HG03565 (cell line): ENCODE data around the gene KIAA0319L.
"Not testable (repeated sequence)": the region's sequence is repeated elsewhere in the genome, so short reads cannot be mapped to it uniquely, and the experiment has no call there.

Source experiments
- ATAC-seq: cut with Tn5 transposase; IDR thresholded peaks from one replicate; pipeline ENCODE4 v1.9.1; 2021; ENCODE audit warnings: mild to moderate bottlenecking, moderate library complexity; ENCODE audit not compliant: unreplicated experiment

Gene KIAA0319L

DNA sequence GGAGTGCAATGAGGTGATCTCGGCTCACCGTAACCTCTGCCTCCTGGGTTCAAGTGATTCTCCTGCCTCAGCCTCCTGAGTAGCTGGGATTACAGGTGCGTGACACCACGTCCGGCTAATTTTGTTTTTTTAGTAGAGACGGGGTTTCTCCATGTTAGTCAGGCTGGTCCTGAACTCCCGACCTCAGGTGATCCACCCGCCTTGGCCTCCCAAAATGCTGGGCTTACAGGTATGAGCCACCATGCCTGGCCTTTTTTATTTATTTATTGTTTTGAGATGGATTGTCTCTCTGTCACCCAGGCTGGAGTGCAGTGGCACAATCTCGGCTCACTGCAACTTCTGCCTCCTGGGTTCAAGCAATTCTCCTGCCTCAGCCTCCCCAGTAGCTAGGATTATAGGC, 24.4 kb upstream of the KIAA0319L start:
- ATAC-seq = not testable (repeated sequence)

DNA sequence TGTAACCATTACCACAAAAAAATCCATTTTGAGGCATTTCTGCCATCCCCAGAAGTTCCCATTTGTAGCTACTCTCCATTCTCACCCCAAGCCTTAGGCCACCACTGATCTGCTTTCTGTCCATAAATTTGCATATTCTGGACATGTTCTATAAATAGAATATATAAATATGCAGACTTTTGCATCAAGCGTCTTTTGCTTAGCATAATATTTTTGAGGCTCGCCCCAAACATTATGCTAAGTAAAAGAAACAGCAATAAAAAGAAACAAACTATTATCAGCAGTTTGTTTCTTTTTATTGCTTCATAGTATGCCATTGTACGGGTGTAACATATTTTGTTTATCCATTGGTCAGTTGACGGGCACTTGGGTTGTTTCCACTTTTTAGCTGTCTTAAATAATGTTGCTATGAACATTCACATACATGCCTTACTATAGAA, 23.8 kb upstream of the KIAA0319L start:
- no peak for ATAC-seq

GRCh38 chr1:35577071-35577998, 20.1 kb upstream of the KIAA0319L start:
- ATAC-seq = no peak

GRCh38 chr1:35576766-35577070, 19.5 kb upstream of the KIAA0319L start:
- not testable (repeated sequence) for ATAC-seq

- ATAC-seq = no peak
These were observed 19.0 kb upstream of the KIAA0319L start for GRCh38 chr1:35576061-35576765.

DNA sequence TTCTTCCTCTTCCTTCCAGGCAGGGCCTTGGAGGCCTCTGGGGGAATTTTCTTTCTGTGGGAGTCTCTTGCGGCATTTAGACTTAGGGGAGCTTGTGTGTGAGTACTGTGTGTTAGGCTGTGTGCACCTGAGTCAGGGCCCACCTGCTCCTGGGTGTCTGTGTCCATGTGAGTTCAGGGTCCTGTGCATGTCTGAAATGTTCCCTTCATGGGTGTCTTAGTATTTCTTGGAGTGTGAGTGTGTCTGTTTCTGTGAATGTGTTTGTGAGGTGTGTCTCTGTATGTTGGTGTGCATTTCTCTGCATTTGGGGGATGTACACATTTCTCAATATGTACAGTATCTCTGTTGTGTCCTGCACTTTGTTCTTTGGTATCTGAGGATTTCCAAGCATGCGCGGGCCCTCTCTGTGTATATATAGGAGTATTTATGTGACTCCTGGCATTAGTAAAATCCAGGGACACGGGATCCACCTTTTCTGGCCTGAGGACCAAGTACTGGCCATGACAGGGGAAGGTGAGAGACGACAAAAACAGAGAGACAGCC, 18.3 kb upstream of the KIAA0319L start:
- ATAC-seq = no peak

- ATAC-seq = no peak
These were observed 17.6 kb upstream of the KIAA0319L start for GRCh38 chr1:35574655-35575415.

- no peak for ATAC-seq
These were observed 17.0 kb upstream of the KIAA0319L start for GRCh38 chr1:35574125-35574654.

- ATAC-seq = no peak
These were observed 16.3 kb upstream of the KIAA0319L start, which contains the start of gene TFAP2E for GRCh38 chr1:35573198-35574124. Gene TFAP2E (plus strand): TSS chr1:35573314. CDS start chr1:35573578, 264 bp downstream.

DNA sequence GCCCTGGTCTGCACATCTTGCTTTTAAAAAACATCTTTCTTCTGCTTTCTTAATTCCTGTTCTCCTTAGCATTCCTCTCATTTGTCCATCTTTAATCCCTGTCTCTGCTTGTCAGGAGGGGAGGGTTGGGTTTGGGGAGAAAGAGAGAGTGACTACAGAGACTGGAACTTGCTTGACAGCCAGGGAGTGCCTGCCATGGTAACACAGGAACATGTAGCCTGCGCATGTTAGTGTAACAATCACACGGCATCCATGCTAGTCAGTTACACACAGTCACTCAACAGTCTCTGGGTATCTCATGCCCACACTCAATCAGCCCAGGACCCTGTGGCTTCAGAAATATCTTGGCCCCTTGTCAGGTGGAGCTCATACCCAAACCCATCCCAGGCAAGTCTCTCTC, 15.1 kb upstream of the KIAA0319L start:
- no peak for ATAC-seq

GRCh38 chr1:35571263-35571662, 14.1 kb upstream of the KIAA0319L start:
- no peak for ATAC-seq

DNA sequence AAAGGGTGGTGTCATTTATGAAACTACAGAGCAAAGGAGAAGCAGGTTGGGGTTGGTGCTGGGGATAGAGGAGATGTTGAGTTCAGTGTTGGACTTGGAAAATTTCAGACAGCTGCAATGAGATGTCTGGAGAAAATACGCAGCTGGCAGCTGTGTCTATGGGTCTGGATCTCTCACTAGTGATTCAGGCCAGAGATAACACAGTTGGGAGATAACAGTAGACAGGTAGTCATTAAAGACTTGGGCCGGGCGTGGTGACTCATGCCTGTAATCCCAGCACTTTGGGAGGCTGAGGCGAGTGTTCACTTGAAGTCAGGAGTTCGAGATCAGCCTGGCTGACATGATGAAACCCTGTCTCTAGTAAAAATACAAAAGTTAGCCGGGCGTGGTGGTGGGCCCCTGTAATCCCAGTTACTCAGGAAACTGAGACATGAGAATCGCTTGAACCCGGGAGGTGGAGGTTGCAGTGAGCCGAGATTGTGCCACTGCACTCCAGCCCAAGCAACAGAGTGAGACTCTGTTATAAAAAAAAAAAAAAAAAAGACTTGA, 13.5 kb upstream of the KIAA0319L start:
- ATAC-seq = no peak

DNA sequence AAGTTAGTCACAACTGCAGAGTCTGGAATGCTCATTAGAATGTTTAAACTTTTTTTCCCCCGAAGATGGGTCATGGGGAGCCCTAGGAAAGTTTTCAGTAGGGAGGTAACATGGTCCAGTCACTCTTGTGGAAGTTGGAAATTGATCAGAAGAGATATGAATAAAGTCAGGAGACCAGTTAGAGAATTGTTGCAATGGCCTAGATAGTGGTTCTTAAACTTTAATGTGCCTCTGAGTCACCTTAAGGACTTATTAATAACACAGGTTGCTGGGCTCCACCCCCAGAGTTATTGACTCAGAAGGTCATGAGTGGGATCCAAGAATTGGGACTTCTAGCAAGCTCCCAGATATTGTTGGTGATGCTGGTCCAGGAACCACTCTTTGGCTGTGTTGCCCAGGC, 12.7 kb upstream of the KIAA0319L start:
- ATAC-seq = no peak

- no peak for ATAC-seq
These were observed 11.8 kb upstream of the KIAA0319L start for GRCh38 chr1:35568975-35569395.

GRCh38 chr1:35567947-35568558, 10.8 kb upstream of the KIAA0319L start:
- no peak for ATAC-seq

DNA sequence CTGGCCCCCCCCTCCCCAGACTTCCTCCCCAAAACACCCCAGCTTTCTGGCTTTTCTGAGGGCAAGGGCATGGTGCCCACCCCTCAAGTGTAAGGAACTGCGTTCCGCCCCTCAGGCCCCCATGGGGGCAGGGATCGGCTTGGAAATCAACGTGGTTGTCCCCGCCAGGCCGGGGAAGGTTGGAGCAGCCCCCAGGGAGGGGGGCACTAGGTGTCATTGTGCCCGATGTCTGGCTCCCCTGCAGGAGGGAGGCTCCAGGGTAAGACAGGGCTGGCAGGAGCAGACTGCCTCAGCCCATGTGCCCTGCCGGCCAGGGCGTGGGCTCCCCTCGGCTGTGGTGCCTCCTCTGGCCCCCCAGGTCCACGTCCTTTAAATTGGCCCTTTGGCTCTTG, 8.5 kb upstream of the KIAA0319L start:
- ATAC-seq = no peak

DNA sequence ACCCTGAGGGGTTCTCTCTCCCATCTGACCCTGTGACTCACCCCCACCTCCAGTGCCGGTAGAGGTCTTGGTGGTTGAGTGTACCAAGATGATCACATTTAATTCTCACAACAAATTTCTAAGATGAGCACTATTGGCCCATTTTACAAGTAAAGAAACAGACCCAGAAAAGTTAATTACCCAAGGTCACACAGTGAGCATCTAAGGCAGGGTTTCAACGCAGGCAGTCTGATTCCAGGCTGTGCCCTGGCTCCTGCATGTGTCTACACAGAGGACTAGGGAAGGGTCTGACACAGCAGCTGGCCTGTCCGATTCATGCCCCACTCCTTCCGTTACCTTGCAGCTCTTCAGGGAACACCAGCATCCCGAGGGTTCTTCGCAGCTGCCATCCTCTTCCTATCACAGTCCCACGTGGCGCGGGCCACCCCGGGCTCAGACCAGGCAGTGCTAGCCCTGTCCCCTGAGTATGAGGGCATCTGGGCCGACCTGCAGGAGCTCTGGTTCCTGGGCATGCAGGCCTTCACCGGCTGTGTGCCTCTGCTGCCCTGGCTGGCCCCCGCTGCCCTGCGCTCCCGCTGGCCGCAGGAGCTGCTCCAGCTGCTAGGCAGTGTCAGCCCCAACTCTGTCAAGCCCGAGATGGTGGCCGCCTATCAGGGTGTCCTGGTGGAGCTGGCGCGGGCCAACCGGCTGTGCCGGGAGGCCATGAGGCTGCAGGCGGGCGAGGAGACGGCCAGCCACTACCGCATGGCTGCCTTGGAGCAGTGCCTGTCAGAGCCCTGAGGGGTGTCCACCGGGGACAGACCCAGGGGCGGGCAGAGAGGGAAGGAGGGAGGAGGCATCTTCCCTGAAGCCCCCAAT, 7.9 kb upstream of the KIAA0319L start:
- no peak for ATAC-seq
